ENCODE data around the gene MCAT.
A peak's percentile ranks its signal among the peaks of the same experiment; 100 is the strongest.

The MCAT gene

GRCh38 chr22:43185860-43186261 lies 42.7 kb upstream of the MCAT start:
- peak overlapping the region; percentile 84 for H3K4me3 ChIP-seq (ENCODE audit: control insufficient read depth, low read depth, low read length)
- no peak for DNase-seq (ENCODE audit: low read depth)
- no peak for TF ChIP-seq CTCF (IDR thresholded peaks at IDR 0.05; ENCODE audit: control insufficient read depth, insufficient read depth, low read depth, low read length, missing control alignments)

- DNase-seq (ENCODE audit: low read depth), result peak; percentile 45
- TF ChIP-seq CTCF (IDR thresholded peaks at IDR 0.05; ENCODE audit: control insufficient read depth, insufficient read depth, low read depth, low read length, missing control alignments), result no peak
Measured at GRCh38 chr22:43183496-43184277, 40.5 kb upstream of the MCAT start.

GRCh38 chr22:43182726-43183125 lies 39.5 kb upstream of the MCAT start:
- TF ChIP-seq CTCF (IDR thresholded peaks at IDR 0.05; ENCODE audit: control insufficient read depth, insufficient read depth, low read depth, low read length, missing control alignments), result no peak
- DNase-seq (ENCODE audit: low read depth), result no peak
- no peak overlapping the region for H3K4me3 ChIP-seq (ENCODE audit: control insufficient read depth, low read depth, low read length)

More at GRCh38 chr22:43183496-43184277, 40.5 kb upstream of the MCAT start:
- no peak overlapping the region for H3K4me3 ChIP-seq (ENCODE audit: control insufficient read depth, low read depth, low read length)

- H3K4me3 ChIP-seq (ENCODE audit: control insufficient read depth, low read depth, low read length), result no peak overlapping the region
- DNase-seq (ENCODE audit: low read depth), result no peak
- TF ChIP-seq CTCF (IDR thresholded peaks at IDR 0.05; ENCODE audit: control insufficient read depth, insufficient read depth, low read depth, low read length, missing control alignments), result no peak
Measured at GRCh38 chr22:43182118-43182517, 38.9 kb upstream of the MCAT start.

- DNase-seq (ENCODE audit: low read depth), result no peak
- TF ChIP-seq CTCF (IDR thresholded peaks at IDR 0.05; ENCODE audit: control insufficient read depth, insufficient read depth, low read depth, low read length, missing control alignments), result no peak
- H3K4me3 ChIP-seq (ENCODE audit: control insufficient read depth, low read depth, low read length), result no peak overlapping the region
Measured at GRCh38 chr22:43181321-43182076, 38.3 kb upstream of the MCAT start.

GRCh38 chr22:43180670-43181069 lies 37.5 kb upstream of the MCAT start:
- no peak for DNase-seq (ENCODE audit: low read depth)
- H3K4me3 ChIP-seq (ENCODE audit: control insufficient read depth, low read depth, low read length), result no peak overlapping the region
- no peak for TF ChIP-seq CTCF (IDR thresholded peaks at IDR 0.05; ENCODE audit: control insufficient read depth, insufficient read depth, low read depth, low read length, missing control alignments)

All from AG09309 (cell line).